ENCODE data around the gene SLC9A1.

The SLC9A1 gene

DNA sequence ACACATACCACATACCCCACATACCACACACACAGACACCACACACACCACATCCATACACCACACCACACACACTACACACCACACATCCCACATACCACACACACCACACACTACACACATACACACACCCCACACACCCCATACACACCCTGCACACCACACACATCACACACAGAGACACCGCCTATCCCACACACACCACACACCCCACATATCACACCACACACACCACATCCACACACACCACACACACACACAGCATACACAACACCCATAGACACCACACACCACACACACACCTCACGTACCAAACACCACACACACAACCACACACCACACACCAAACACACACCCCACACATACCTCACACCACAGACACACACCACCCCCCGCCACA, 68.3 kb downstream of the SLC9A1 start:
- in situ Hi-C loops (cut with HindIII; ENCODE audit: low sequenced_read_pairs) = loop anchor here (10.0 kb wide), 1 partner anchor 58 kb away; no protein-coding TSS in a partner anchor

DNA sequence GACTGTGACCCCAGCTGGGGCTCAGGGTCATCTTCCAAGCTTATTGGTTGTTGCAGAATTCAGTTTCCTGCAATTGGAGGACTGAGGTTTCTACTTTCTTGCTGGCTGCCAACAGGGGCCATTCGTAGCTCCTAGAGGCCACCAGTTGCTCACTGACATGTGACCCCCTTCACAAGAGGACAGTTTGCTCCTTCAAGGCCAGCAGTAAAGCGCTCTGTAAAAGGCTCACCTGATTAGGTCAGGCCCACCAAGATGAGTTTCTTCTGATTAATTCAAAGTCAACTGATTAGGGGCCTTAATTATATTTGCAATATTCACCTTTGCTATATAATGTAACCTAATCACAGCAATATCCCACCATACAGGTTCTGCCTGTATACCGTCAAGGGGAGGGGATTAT, 68.9 kb downstream of the SLC9A1 start:
- in situ Hi-C loops (cut with HindIII; ENCODE audit: low sequenced_read_pairs) = loop anchor here (10.0 kb wide), 1 partner anchor 59 kb away; no protein-coding TSS in a partner anchor

GRCh38 chr1:27084107-27084506, 70.8 kb downstream of the SLC9A1 start:
- in situ Hi-C loops (cut with HindIII; ENCODE audit: low sequenced_read_pairs) = loop anchor here (10.0 kb wide), 1 partner anchor 61 kb away; no protein-coding TSS in a partner anchor

GRCh38 chr1:27077968-27078367, 77.0 kb downstream of the SLC9A1 start:
- in situ Hi-C loops (cut with HindIII; ENCODE audit: low sequenced_read_pairs) = no loop called here

DNA sequence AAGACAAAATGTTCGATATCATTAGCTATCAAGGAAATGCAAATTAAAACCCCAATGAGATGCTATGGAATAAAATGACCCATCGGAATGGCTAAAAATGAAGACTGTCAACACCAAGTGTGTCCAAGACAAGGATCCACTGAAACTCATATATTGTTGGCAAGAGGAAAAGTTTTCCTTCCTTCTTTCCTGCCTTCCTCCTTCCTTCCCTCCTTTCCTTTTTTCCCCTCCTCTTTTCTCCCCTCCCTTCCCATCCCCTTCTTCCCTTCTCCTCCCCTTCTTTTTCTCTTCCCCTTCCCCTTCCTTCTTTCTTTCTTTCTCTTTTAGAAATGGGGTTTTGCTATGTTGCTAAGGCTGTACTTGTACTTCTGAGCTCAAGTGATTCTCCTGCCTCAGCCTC, 78.1 kb downstream of the SLC9A1 start:
- in situ Hi-C loops (cut with HindIII; ENCODE audit: low sequenced_read_pairs) = no loop called here

DNA sequence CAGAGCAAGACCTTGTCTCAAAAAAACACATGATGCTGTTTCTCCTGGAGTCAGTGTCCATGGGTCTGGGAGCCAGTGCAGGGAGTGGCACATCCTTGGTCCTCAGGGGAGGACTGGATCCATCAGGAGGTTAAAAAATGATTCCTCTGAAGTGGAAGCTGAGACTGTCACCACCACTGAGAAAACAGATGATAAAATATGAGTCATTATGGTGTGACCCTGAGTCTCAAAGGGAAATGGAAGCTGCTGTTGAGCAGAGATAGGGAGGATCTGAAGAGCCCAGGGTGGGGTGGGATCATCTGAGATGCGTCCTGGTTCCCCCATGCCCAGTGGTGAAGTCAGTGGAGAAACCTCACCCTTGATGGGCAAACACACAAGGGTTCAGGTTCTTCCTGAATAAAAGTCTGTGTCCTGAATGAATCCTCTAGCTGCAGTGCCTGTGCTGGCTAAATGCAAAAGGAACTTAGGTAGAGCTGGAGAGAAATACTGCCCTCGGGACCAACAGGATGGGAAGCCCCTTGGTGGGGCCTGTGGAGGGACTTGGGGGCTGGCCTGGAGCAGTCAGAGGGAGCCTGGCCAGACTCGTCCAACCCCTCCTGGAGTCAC, 80.6 kb downstream of the SLC9A1 start:
- in situ Hi-C loops (cut with HindIII; ENCODE audit: low sequenced_read_pairs) = no loop called here

GRCh38 chr1:27071049-27071416, 83.9 kb downstream of the SLC9A1 start:
- in situ Hi-C loops (cut with HindIII; ENCODE audit: low sequenced_read_pairs) = no loop called here

GRCh38 chr1:27070390-27071048, 84.4 kb downstream of the SLC9A1 start:
- in situ Hi-C loops (cut with HindIII; ENCODE audit: low sequenced_read_pairs) = no loop called here

DNA sequence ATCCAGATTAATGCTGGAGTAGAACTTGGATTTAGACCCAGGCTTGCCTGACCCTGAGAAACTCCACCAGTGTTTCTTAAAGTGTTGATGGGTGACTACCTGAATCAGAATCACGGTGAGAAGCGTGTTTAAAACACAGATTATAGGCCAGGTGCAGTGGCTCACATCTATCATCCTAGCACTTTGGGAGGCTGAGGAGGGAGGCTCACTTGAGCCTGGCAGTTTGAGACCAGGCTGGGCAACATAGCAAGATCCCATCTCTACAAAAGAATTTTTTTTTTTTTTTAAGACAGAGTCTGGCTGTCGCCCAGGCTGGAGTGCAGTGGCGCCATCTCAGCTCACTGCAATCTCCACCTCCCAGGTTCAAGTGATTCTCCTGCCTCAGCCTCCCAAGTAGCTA, 86.0 kb downstream of the SLC9A1 start:
- in situ Hi-C loops (cut with HindIII; ENCODE audit: low sequenced_read_pairs) = no loop called here

DNA sequence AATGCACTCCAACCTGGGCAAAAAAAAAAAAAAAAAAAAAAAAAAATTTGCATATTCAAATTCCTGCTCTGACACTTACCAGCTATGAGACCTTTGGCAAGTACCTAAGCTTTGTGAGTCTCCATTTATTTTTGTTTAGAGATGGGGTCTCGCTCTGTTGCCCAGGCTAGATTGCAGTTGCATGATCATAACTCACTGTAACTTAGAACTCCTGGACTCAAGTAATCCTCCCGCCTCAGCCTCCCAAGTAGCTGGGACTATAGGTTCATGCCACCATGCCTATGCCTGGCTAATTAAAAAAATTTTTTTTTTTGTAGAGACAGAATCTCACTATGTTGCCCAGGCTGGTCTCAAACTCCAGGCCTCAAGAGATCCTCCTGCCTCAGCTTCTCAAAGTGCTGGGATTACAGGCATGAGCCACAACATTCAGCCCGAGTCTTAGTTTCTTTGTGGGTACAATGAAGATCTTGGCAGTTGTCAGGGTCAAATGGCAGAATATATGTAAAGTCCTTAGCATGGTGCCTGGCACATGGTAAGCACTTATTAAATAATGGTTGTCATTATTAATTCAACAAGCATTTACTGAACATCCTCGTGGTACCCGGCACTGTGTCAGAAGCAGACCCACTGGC, 88.8 kb downstream of the SLC9A1 start:
- in situ Hi-C loops (cut with HindIII; ENCODE audit: low sequenced_read_pairs) = no loop called here

DNA sequence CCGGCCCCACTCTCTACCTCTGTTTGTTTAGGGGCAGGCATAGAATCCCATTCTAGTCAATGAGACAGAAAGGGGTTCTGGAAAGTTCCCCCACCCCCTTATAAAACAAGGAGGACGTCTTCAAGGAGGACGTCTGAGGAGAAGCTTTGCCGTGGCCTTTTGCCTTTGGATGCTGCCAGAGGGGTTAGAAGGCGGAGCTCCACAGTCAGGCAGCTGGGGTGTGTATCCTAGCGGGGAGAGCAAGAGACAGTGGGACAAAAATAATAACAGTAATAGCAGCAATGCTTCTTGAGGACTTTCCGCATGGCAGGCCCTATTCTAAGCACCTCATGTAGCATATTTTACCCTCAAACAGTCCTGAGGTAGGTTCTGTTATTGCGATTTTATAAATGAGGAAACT, 94.0 kb downstream of the SLC9A1 start:
- in situ Hi-C loops (cut with HindIII; ENCODE audit: low sequenced_read_pairs) = no loop called here

GRCh38 chr1:27058966-27059669, 95.8 kb downstream of the SLC9A1 start:
- in situ Hi-C loops (cut with HindIII; ENCODE audit: low sequenced_read_pairs) = no loop called here

DNA sequence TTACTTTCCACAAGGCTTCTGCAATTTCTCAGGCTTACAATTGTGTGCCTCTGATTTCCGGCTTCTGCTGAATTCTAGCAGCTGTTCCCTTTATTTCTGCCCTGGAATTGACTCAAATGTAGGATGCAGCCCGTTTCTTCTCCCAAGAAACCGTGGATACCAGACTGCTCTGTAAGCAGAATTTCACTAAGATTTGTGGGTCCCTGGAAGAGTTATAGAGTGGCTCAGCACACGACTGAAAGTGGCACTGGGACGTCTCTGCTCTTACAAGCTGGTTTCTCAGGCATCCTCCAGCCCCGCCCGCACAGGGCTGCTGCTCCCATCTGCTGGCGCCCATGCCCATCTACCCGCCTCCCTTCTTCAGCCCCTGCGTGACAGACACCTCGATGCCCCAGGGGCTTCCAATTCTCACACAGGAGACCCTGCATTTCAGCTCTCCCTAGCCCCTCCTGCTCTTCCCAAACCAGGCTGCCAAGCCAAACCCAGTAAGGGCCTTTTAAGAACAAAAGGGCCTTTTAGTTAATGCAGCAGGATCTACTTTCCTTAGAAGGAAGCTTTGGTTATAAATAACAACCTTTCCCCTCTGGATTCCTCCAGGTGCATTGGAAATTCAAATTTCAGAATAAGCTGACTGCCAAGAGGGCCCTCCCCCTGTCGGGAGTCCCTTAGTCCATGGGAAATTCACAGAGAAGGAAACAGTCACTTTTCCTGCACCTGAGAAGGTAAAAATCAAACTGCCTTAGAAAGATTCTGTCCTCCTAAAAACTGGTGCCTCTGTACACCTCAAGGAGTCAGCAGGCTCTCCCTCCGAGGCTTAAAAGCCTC, 96.9 kb downstream of the SLC9A1 start:
- in situ Hi-C loops (cut with HindIII; ENCODE audit: low sequenced_read_pairs) = no loop called here

- in situ Hi-C loops (cut with HindIII; ENCODE audit: low sequenced_read_pairs) = no loop called here
Observed at GRCh38 chr1:27057389-27057788, 97.5 kb downstream of the SLC9A1 start.

DNA sequence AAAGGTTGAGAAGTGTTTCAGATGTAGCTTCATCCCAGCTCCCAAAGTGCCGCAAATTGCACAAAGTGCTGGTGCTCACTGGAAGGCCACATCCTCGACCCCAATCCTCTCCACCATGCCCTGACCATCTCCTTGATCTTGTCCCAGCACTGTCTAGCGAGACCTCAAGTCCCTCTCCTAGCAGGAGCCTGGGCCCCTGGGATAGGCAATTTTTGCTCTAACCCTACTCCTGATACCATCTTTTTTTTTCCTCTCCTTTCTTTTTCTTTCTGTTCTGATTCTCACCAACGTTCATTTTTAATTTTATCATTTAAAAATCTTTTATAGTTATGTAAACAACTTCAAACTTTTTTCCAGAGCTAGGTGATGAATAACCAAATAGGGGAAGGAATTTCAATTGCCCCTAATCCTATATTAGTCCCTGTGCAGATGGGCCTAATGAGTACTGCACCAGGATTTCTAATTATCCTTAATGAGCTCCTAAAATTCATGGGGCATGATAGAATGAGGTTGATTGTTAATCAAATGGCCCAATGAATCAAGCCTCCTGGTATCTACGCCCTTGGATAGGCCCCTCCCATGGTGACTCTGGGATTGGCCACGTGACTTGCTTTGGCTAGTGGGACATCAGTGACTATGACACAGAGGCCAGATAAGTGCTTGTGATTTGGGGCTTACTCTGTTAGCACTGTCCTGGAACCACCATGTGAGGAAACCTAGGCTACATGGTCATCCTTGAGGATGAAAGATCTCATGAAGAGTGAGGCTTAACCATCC, 100.8 kb downstream of the SLC9A1 start:
- in situ Hi-C loops (cut with HindIII; ENCODE audit: low sequenced_read_pairs) = no loop called here

GRCh38 chr1:27052527-27052926, 102.4 kb downstream of the SLC9A1 start:
- in situ Hi-C loops (cut with HindIII; ENCODE audit: low sequenced_read_pairs) = no loop called here

GRCh38 chr1:27049607-27050006, 105.3 kb downstream of the SLC9A1 start:
- in situ Hi-C loops (cut with HindIII; ENCODE audit: low sequenced_read_pairs) = loop anchor here (25.0 kb wide), 1 partner anchor 238 kb away; no protein-coding TSS in a partner anchor

DNA sequence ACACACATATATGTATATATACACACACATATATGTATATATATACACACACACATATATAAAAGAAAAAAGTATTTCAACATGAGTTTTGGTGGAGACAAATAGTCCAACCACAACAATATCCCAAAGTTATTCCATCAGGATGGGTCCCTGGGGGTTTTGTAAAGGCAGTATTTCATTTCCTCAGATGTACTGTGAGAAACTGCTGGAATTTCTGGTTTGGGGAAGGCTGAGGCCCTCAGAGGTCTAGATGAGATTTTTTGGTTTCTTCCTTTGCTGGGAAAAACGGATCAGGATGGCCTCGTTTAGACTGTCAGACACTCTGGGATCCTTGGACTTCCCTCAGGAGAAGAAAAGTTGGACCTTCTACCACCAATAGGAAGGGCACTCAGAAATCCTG, 105.8 kb downstream of the SLC9A1 start:
- in situ Hi-C loops (cut with HindIII; ENCODE audit: low sequenced_read_pairs) = loop anchor here (25.0 kb wide), 1 partner anchor 238 kb away; no protein-coding TSS in a partner anchor
